Activated effector memory CD4-positive, alpha-beta T cell treated with Interleukin-2 at 50 U/mL for 16 hours (primary cell): ENCODE data around the gene BMP7.
"Not testable (repeated sequence)": the region's sequence is repeated elsewhere in the genome, so short reads cannot be mapped to it uniquely, and the experiment has no call there.

Experiments used
- DNase-seq: peaks from one replicate; pipeline ENCODE4 v3.0.0-alpha.2; 2020

Gene BMP7

GRCh38 chr20:57287007-57287880 lies 20.8 kb upstream of the BMP7 start:
- DNase-seq: no peak

GRCh38 chr20:57283860-57284259 lies 17.4 kb upstream of the BMP7 start:
- no peak for DNase-seq

GRCh38 chr20:57282670-57283361 lies 16.4 kb upstream of the BMP7 start:
- no peak for DNase-seq

GRCh38 chr20:57281900-57282299 lies 15.5 kb upstream of the BMP7 start:
- no peak for DNase-seq

GRCh38 chr20:57280221-57280620 lies 13.8 kb upstream of the BMP7 start:
- DNase-seq: no peak

GRCh38 chr20:57279548-57279947 lies 13.1 kb upstream of the BMP7 start:
- DNase-seq: not testable (repeated sequence)

- DNase-seq: no peak
Measured at GRCh38 chr20:57278457-57278856, 12.0 kb upstream of the BMP7 start.

GRCh38 chr20:57277398-57278105 lies 11.1 kb upstream of the BMP7 start:
- no peak for DNase-seq

- DNase-seq: no peak
Measured at GRCh38 chr20:57276221-57276620, 9.8 kb upstream of the BMP7 start.

- no peak for DNase-seq
Measured at GRCh38 chr20:57275813-57276212, 9.4 kb upstream of the BMP7 start.

- no peak for DNase-seq
Measured at GRCh38 chr20:57275334-57275733, 8.9 kb upstream of the BMP7 start.

GRCh38 chr20:57274846-57275245 lies 8.4 kb upstream of the BMP7 start:
- no peak for DNase-seq

GRCh38 chr20:57274299-57274698 lies 7.9 kb upstream of the BMP7 start:
- no peak for DNase-seq

- no peak for DNase-seq
Measured at GRCh38 chr20:57272883-57273535, 6.6 kb upstream of the BMP7 start.

- DNase-seq: no peak
Measured at GRCh38 chr20:57270204-57270984, 4.0 kb upstream of the BMP7 start.

- DNase-seq: no peak
Measured at GRCh38 chr20:57269148-57269984, 2.9 kb upstream of the BMP7 start.

- DNase-seq: no peak
Measured at GRCh38 chr20:57268399-57269076, 2.1 kb upstream of the BMP7 start.

GRCh38 chr20:57267158-57267821 lies 849 bp upstream of the BMP7 start:
- DNase-seq: no peak

- no peak for DNase-seq
Measured at GRCh38 chr20:57265997-57266290, 497 bp downstream of the BMP7 start.

GRCh38 chr20:57265336-57265996 lies 975 bp downstream of the BMP7 start:
- no peak for DNase-seq
